Coronary artery (tissue), 2 donors: ENCODE data around the gene KRT35.

Source experiments
- DNase-seq: peaks from one replicate; pipeline ENCODE4 v3.0.0-alpha.2; 2017; ENCODE audit warnings: low spot score
- H3K27ac ChIP-seq, 2 donors: fragments of 200-600 bp; sonication (generic); one replicate each; pipeline ENCODE4 v1.5.1; 2016 to 2019
- H3K4me3 ChIP-seq: fragments of 200-600 bp; sonication (generic); 2 replicates; pipeline ENCODE4 v1.5.1; 2016; ENCODE audit warnings: mild to moderate bottlenecking, moderate library complexity
- TF ChIP-seq, protein P1 (sequence below): fragments of 200-600 bp; sonication (generic); IDR thresholded peaks from one replicate; pipeline ENCODE4 v1.5.1; 2019; ENCODE audit warnings: antibody characterized with exemption

KRT35 gene

GRCh38 chr17:41481036-41481435 is at the start of gene KRT35:
KRT35 (minus strand) TSS chr17:41481151; CDS start chr17:41481097, 54 bp downstream.
- no peak within 1 kb of the TSS for H3K4me3 ChIP-seq
- TF ChIP-seq, protein P1, sequence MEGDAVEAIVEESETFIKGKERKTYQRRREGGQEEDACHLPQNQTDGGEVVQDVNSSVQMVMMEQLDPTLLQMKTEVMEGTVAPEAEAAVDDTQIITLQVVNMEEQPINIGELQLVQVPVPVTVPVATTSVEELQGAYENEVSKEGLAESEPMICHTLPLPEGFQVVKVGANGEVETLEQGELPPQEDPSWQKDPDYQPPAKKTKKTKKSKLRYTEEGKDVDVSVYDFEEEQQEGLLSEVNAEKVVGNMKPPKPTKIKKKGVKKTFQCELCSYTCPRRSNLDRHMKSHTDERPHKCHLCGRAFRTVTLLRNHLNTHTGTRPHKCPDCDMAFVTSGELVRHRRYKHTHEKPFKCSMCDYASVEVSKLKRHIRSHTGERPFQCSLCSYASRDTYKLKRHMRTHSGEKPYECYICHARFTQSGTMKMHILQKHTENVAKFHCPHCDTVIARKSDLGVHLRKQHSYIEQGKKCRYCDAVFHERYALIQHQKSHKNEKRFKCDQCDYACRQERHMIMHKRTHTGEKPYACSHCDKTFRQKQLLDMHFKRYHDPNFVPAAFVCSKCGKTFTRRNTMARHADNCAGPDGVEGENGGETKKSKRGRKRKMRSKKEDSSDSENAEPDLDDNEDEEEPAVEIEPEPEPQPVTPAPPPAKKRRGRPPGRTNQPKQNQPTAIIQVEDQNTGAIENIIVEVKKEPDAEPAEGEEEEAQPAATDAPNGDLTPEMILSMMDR = no peak
- H3K27ac ChIP-seq = no peak within 1 kb of the TSS
- no peak for DNase-seq

GRCh38 chr17:41530062-41531048 is 49.4 kb upstream of the KRT35 start:
- TF ChIP-seq, protein P1 = no peak
- Histone ChIP-seq H3K27ac (no peak overlapping the region), H3K4me3 (no peak overlapping the region)
- no peak for DNase-seq

DNA sequence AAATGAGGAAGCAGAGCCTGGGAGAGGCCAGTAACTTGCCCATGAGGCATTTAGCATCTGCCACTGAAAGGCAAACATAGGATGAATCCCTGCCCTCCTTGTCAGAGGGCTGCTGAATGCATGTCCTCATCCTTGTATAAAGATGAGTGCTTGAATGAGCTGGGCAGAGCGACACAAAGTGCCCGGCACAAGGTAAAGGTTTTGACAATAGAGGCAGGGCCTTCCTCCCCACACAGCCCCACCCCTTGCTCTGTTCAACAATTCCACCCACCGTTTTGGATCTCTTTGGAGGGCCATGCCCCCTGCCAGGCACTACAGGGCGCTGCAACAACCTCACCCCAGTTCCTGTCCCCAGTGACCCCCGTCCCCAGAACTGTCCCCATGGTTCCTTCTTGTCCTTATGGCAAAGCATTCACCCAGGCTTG is 48.6 kb upstream of the KRT35 start:
- TF ChIP-seq, protein P1 = no peak
- no peak for DNase-seq
- H3K27ac ChIP-seq = no peak overlapping the region
- H3K4me3 ChIP-seq = no peak overlapping the region

GRCh38 chr17:41528959-41529353 is 48.0 kb upstream of the KRT35 start:
- TF ChIP-seq, protein P1 = no peak
- no peak overlapping the region for H3K4me3 ChIP-seq
- no peak overlapping the region for H3K27ac ChIP-seq
- DNase-seq = no peak

DNA sequence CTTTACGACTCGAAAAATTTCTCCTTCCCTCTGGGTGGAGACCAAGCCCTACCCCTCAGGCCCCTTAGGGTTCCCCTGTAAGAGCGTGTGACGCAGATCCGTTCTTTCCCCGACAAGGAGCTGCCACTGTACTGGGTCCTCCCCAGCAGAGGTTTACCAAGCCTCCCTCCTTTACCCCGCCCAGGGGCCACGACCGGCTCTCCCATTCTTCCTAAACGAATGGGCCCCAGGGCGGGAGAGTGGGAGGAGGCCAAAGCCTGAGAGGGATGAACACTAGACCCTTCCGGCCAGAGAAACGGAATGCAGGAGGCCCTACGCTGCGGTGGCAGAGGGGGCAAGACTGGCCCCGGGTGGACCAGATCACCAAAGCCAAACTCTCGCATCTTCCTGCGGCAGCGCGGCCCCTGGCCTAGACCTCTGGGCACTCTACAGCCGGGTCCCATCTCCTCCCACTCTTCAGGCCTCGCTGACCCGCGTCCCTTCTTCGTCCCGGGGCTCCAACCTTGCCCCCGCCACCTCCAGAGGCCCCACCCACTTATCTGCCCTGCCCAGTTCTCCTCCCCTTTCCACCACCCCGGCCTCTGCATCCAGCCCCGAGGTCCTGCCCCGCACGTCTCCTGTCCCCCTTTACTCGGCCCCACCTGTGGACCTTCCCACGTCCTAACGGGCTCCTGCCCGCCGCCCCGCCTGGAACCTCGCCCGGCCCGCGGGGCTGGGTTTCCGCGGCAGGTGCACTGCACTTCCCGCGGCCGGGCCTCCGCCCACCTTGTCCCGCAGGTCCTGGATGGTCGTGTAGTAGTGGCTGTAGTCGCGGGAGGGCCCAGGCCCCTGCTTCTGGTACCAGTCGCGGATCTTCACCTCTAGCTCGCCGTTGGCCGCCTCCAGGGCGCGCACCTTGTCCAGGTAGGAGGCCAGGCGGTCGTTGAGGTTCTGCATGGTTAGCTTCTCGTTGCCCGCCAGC is 46.4 kb upstream of the KRT35 start:
- Histone ChIP-seq H3K4me3 (peak overlapping the region; percentile 57), H3K27ac (no peak overlapping the region)
- no peak for DNase-seq

DNA sequence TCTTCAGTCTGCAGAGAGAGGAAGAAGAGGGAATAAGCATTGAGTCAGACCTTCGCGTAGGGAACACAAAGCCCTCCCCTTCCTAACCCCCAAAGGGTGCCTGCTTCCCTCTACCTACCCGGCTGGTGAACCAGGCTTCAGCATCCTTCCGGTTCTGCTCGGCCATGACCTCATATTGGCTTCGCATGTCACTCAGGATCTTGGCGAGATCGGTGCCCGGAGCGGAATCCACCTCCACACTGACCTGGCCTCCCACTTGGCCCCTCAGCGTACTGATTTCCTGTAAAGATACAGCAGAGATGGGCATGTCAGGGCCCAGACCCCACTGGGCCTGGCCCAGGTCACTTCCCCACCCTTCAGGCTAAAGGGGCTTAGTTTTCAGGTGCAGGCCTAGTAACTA is 43.3 kb upstream of the KRT35 start:
- no peak for DNase-seq
- no peak overlapping the region for H3K27ac ChIP-seq
- TF ChIP-seq, protein P1 = no peak
- no peak overlapping the region for H3K4me3 ChIP-seq

More for the DNA sequence above, 46.4 kb upstream of the KRT35 start:
- TF ChIP-seq, protein P1 = no peak
